Left ventricle myocardium inferior (tissue), 1 donor: ENCODE measurements around the gene PPFIBP2. TPM values are rescaled to one million over a fixed set of nuclear protein-coding genes. Genes with fewer than 3 reads are reported as not detected.
A peak's percentile ranks its signal among the peaks of the same experiment; 100 is the strongest.

Experiments used
- DNase-seq: peaks from one replicate; pipeline ENCODE4 v3.0.0-alpha.2; 2020
- H3K27ac ChIP-seq: fragments of 200-600 bp; replicated peaks from 2 replicates; pipeline ENCODE4 v1.8.0; 2021
- H3K27me3 ChIP-seq: fragments of 200-600 bp; 2 replicates; pipeline ENCODE4 v1.8.0; 2021; ENCODE audit warnings: low read depth
- H3K36me3 ChIP-seq: fragments of 200-600 bp; 2 replicates; pipeline ENCODE4 v1.8.0; 2021
- H3K4me1 ChIP-seq: fragments of 200-600 bp; 2 replicates; pipeline ENCODE4 v1.8.0; 2021
- H3K4me3 ChIP-seq: fragments of 200-600 bp; 2 replicates; pipeline ENCODE4 v1.8.0; 2021; ENCODE audit warnings: mild to moderate bottlenecking, moderate library complexity
- H3K9me3 ChIP-seq: fragments of 200-600 bp; replicated peaks from 2 replicates; pipeline ENCODE4 v1.8.0; 2021
- CTCF ChIP-seq: fragments of 200-600 bp; IDR thresholded peaks from 2 replicates; pipeline ENCODE4 v1.8.0; 2021; ENCODE audit warnings: antibody characterized with exemption, mild to moderate bottlenecking, borderline replicate concordance
- intact Hi-C: fragments of 100-400 bp; cut with micrococcal nuclease; formaldehyde crosslinking; loops from one replicate; pipeline ENCODE4 v1.11.0; 2022
- total RNA-seq: library from RNA; stranded (reverse); fragmentation: NEBNext Ultra II Directional; extraction: Animal tissue kit (Norgen Biotek cat#: 25700); gene quantifications from one replicate; pipeline ENCODE4 v1.2.1, GENCODE V29; 2021
- donor health status: DM: no; HTN: yes; CAD: no; lungs with severe emphysema.

PPFIBP2 gene
- total RNA-seq, 1 donor from 2014 or later = 19.2 TPM

DNA sequence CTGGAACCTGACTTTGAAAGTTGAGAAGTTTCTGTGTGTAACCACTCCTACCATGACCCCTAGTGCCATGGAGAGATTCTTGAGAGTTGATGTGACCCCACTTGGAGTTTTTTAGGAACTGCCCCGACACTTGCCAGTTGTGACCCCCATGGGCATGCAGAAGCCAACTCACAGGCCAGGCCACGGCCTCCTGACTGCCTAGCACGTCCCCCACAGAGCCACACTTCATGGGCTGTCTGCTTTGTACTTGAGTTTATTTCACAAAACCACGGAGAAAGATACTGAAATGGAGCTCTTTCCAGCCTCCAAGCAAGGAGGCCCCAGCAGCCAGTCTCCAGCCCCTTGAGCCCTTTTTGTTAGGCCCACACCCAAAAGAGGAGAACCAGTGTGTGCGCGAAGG, 151.1 kb downstream of the PPFIBP2 start:
- Histone ChIP-seq H3K36me3 (peaks cover 24% of the 10 kb centered on the region), H3K27me3 (no peaks in the 10 kb centered on the region), H3K4me3 (no peak overlapping the region), H3K9me3 (no peaks in the 10 kb centered on the region), H3K27ac (no peak overlapping the region), H3K4me1 (peaks cover 4% of the 10 kb centered on the region)
- no peak for TF ChIP-seq CTCF
- intact Hi-C loops = no loop called here
- DNase-seq = no peak

DNA sequence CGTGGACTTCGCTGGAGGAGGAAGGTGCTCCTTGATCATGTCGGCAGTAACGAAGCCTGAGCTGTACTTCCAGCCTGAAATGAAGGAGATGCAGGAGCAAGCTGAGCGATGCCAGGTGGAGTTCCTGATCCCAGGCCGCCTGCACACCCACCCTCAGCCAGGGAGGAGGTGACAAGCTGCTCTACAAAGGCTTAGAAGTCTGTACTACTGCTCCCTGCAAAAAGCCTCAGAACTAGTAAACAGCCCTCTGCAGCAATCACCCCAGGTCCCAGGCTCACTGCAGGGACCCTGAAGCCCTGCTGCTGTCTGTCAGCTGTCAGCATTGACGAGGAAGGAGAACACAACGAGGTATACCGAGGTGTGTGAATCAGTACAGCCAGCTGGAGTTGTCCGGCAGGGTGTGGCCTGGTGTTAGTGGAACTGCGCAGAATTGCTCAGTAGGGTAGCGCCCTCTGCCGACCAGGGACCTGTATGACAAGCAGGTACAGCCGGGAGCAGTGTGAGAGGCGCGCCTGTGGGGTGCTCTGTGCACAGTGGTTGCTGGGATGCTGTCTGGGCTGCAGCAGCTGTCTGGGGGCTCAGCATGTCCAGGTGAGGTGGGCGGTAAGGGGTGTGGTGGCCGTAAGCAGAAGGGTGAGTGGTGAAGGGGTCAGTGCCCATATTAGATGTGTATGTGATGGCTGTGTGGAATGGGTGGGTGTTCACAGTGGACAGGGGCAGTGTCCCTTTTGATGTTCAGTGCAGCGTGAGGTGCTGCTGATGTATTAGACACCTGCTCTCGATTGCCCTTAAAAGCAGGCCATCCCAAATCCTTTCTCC, 151.9 kb downstream of the PPFIBP2 start:
- H3K9me3 ChIP-seq = no peaks in the 10 kb centered on the region
- DNase-seq = peak; percentile 68
- no peak overlapping the region for H3K4me3 ChIP-seq
- intact Hi-C loops = no loop called here
- peak; percentile 77 for TF ChIP-seq CTCF
- H3K4me1 ChIP-seq = peaks cover 4% of the 10 kb centered on the region
- H3K27me3 ChIP-seq = no peaks in the 10 kb centered on the region
- H3K27ac ChIP-seq = no peak overlapping the region
- peaks cover 24% of the 10 kb centered on the region for H3K36me3 ChIP-seq

- no peaks in the 10 kb centered on the region for H3K27me3 ChIP-seq
- no peak overlapping the region for H3K4me3 ChIP-seq
- intact Hi-C loops = no loop called here
- no peak overlapping the region for H3K27ac ChIP-seq
- H3K9me3 ChIP-seq = no peaks in the 10 kb centered on the region
- TF ChIP-seq CTCF = no peak
- no peak for DNase-seq
- peaks cover 4% of the 10 kb centered on the region for H3K4me1 ChIP-seq
- H3K36me3 ChIP-seq = peaks cover 24% of the 10 kb centered on the region
Observed at GRCh38 chr11:7666292-7666866, 152.6 kb downstream of the PPFIBP2 start.

DNA sequence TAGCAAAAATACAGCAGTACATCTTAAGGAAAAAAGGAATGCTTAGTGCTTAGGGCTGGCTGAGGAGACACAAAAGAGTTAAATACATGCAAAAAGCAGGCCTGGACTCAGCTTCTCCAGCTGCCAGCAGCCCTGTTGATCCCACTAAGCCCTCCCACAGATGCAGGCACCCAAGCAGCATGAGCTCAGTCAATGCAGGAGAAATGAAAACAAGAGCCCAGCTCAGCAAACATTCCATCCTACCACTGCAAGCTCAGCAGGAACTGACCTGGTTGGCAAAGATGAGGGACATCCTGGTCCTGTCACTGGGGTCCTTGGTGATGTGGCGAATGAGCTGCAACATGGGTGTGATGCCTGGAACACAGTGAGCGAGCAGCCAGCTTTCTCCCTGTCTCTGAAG, 153.7 kb downstream of the PPFIBP2 start:
- H3K4me3 ChIP-seq = no peak overlapping the region
- intact Hi-C loops = no loop called here

GRCh38 chr11:7668464-7668863, 154.7 kb downstream of the PPFIBP2 start:
- intact Hi-C loops = no loop called here
- TF ChIP-seq CTCF = no peak
- Histone ChIP-seq H3K27me3 (peaks cover 19% of the 10 kb centered on the region), H3K36me3 (peaks cover 24% of the 10 kb centered on the region), H3K4me3 (no peak overlapping the region), H3K4me1 (peaks cover 14% of the 10 kb centered on the region), H3K27ac (no peak overlapping the region), H3K9me3 (no peaks in the 10 kb centered on the region)
- no peak for DNase-seq

More for the DNA sequence above, 153.7 kb downstream of the PPFIBP2 start:
- Histone ChIP-seq H3K36me3 (peaks cover 24% of the 10 kb centered on the region), H3K27ac (no peak overlapping the region), H3K4me1 (peaks cover 4% of the 10 kb centered on the region), H3K27me3 (peaks cover 9% of the 10 kb centered on the region), H3K9me3 (no peaks in the 10 kb centered on the region)
- no peak for TF ChIP-seq CTCF
- no peak for DNase-seq
